A549 (cell line): ENCODE data around the gene RBM47. TPM values are rescaled to one million over a fixed set of nuclear protein-coding genes. Genes with fewer than 3 reads are reported as not detected.

ENCODE experiments used
- ATAC-seq, 2 experiments: fragments of 200-7000 bp in 1 of 2; fragments of >200 bp in 1 of 2; cut with Nextera tagmentation in 1 of 2; cut with Tn5 transposase in 1 of 2; 3 replicates each; pipeline versions ENCODE4 v1.8.0 to v1.9.1; 2018 to 2020; ENCODE audit warnings: mild to moderate bottlenecking in 1 of 2, moderate library complexity in 1 of 2
- CTCF ChIA-PET: fragments of 300-600 bp; sonication (Branson Sonifier 250); formaldehyde crosslinking; extraction: SDS; loops from one replicate; lab custom pipeline; 2021; ENCODE audit warnings: antibody characterized with exemption, inconsistent platforms; lab: Yijun Ruan, JAX
- POLR2A ChIA-PET: fragments of 350-600 bp; formaldehyde crosslinking; extraction: SDS; loops from one replicate; lab custom pipeline; 2021; ENCODE audit warnings: antibody characterized with exemption, inconsistent platforms; lab: Yijun Ruan, JAX
- DNase-seq, 2 experiments: peaks; one replicate each; pipeline versions ENCODE4 v3.0.0 to v3.0.0-alpha.2; 2011 to 2016; ENCODE audit warnings: low read depth in 1 of 2, low spot score in 1 of 2
- FAIRE-seq: peaks from 2 replicates; lab custom pipeline; 2011; peaks lifted over from hg19 to GRCh38; lab: Jason Lieb, UNC
- H3K27ac ChIP-seq, 2 experiments: fragments of >200 bp; sonication (Bioruptor Twin); formaldehyde crosslinking; 3 replicates each; pipeline ENCODE4 v1.5.1; 2016 to 2017
- H3K4me1 ChIP-seq: fragments of >200 bp; sonication (Bioruptor Twin); formaldehyde crosslinking; 3 replicates; pipeline ENCODE4 v1.6.1; 2016
- H3K4me2 ChIP-seq: fragments of >200 bp; sonication (Bioruptor Twin); formaldehyde crosslinking; 3 replicates; pipeline ENCODE4 v1.6.1; 2016
- H3K4me3 ChIP-seq: fragments of >200 bp; sonication (Bioruptor Twin); formaldehyde crosslinking; 3 replicates; pipeline ENCODE4 v1.5.1; 2016
- H3K9me3 ChIP-seq: fragments of >200 bp; sonication (Bioruptor Twin); formaldehyde crosslinking; 3 replicates; pipeline ENCODE4 v1.6.1; 2016
- CBX2 ChIP-seq: fragments of 200-600 bp; sonication (generic); IDR thresholded peaks from 2 replicates; pipeline ENCODE4 v1.6.1; 2016; ENCODE audit warnings: low read depth, mild to moderate bottlenecking, borderline replicate concordance
- CBX8 ChIP-seq: fragments of 200-600 bp; sonication (generic); IDR thresholded peaks from 2 replicates; pipeline ENCODE4 v1.6.1; 2016
- CHD2 ChIP-seq: fragments of 150-350 bp; IDR thresholded peaks from 2 replicates; pipeline ENCODE4 v1.6.1; 2014; ENCODE audit warnings: low read length; ENCODE audit not compliant: partially characterized antibody
- CHD4 ChIP-seq: fragments of 200-600 bp; sonication (generic); IDR thresholded peaks from 2 replicates; pipeline ENCODE4 v1.6.1; 2016; ENCODE audit warnings: antibody characterized with exemption, mild to moderate bottlenecking, borderline replicate concordance
- EHF ChIP-seq: fragments of 250-450 bp; sonication (Bioruptor Pico); IDR thresholded peaks from 2 replicates; pipeline ENCODE4 v1.5.0; 2020; ENCODE audit warnings: mild to moderate bottlenecking
- EP300 ChIP-seq, 2 experiments: fragments of >200 bp; sonication (Bioruptor Twin); formaldehyde crosslinking; IDR thresholded peaks; 2 replicates in 1 of 2; 3 replicates in 1 of 2; pipeline ENCODE4 v1.6.1; 2016 to 2017
- HDAC2 ChIP-seq: fragments of 200-600 bp; sonication (generic); IDR thresholded peaks from 2 replicates; pipeline ENCODE4 v1.6.1; 2016
- JUN ChIP-seq, 2 experiments: fragments of >200 bp; sonication (Bioruptor Twin); formaldehyde crosslinking; IDR thresholded peaks; 2 replicates in 1 of 2; 3 replicates in 1 of 2; pipeline ENCODE4 v1.6.1; 2016 to 2017
- KDM1A ChIP-seq: fragments of 200-600 bp; sonication (generic); IDR thresholded peaks from 2 replicates; pipeline ENCODE4 v1.6.1; 2016; ENCODE audit warnings: low read depth, mild to moderate bottlenecking
- MAZ ChIP-seq: fragments of 150-350 bp; IDR thresholded peaks from 2 replicates; pipeline ENCODE4 v1.6.1; 2014; ENCODE audit warnings: antibody characterized with exemption, low read depth, low read length, borderline replicate concordance
- NR3C1 ChIP-seq: fragments of >200 bp; sonication (Bioruptor Twin); formaldehyde crosslinking; IDR thresholded peaks from 3 replicates; pipeline ENCODE4 v1.6.1; 2017
- PHF8 ChIP-seq: fragments of 200-600 bp; sonication (generic); IDR thresholded peaks from 2 replicates; pipeline ENCODE4 v1.6.1; 2016; ENCODE audit warnings: low read depth, mild to moderate bottlenecking, antibody characterized with exemption, moderate library complexity, borderline replicate concordance
- RAD21 ChIP-seq, 2 experiments: fragments of >200 bp in 1 of 2; sonication (Bioruptor Twin) in 1 of 2; formaldehyde crosslinking in 1 of 2; IDR thresholded peaks in 1 of 2; conservative IDR thresholded peaks in 1 of 2; 2 replicates in 1 of 2; 3 replicates in 1 of 2; pipeline ENCODE4 v1.6.1; 2012 to 2018; ENCODE audit warnings: inconsistent platforms in 1 of 2
- TP53 ChIP-seq: fragments of 250-450 bp; sonication (Bioruptor Pico); IDR thresholded peaks from 2 replicates; pipeline ENCODE4 v1.5.0; 2021; ENCODE audit warnings: mild to moderate bottlenecking, moderate library complexity
- ZFP36 ChIP-seq: fragments of 450-650 bp; IDR thresholded peaks from 2 replicates; pipeline ENCODE4 v1.6.1; 2014; ENCODE audit warnings: borderline replicate concordance; ENCODE audit not compliant: partially characterized antibody
- ZNF302 ChIP-seq: fragments of 250-450 bp; sonication (Bioruptor Pico); IDR thresholded peaks from 2 replicates; pipeline ENCODE4 v1.9.0; 2021; ENCODE audit warnings: inconsistent platforms, mild to moderate bottlenecking, moderate library complexity
- ZSCAN20 ChIP-seq: fragments of 250-450 bp; sonication (Bioruptor Pico); IDR thresholded peaks from 2 replicates; pipeline ENCODE4 v1.8.0; 2022; ENCODE audit warnings: mild to moderate bottlenecking, moderate library complexity
- WGBS: methylation state at CpG from one replicate; pipeline ENCODE4 v1.1.6; 2017; ENCODE audit errors: missing lambda C conversion rate; 5-methylcytosine and 5-hydroxymethylcytosine counted together
- polyA plus RNA-seq, 4 experiments: library from polyadenylated mRNA; depleted of rRNA in 3 of 4; stranded (reverse); fragments of >200 nt; fragmentation: RNase III in 1 of 4; extraction: RNeasy Plus Mini Kit Qiagen cat#74134 plus additional on column Dnase treatment in 1 of 4; gene quantifications; 2 replicates in 3 of 4; 3 replicates in 1 of 4; pipeline ENCODE4 v1.2.3, GENCODE V29; 2011 to 2017
- TF ChIP-seq, protein P1 (sequence below): fragments of >200 bp; sonication (Bioruptor Twin); formaldehyde crosslinking; IDR thresholded peaks from 3 replicates; pipeline ENCODE4 v1.6.1; 2016
- TF ChIP-seq, protein P2 (sequence below): fragments of 450-650 bp; IDR thresholded peaks from 2 replicates; pipeline ENCODE4 v1.6.1; 2014; ENCODE audit warnings: antibody characterized with exemption
- TF ChIP-seq, protein P3 (sequence below): IDR thresholded peaks from 2 replicates; pipeline ENCODE4 v1.6.1; 2012; ENCODE audit warnings: low read depth, borderline replicate concordance
- TF ChIP-seq, protein P4 (sequence below): fragments of 250-450 bp; sonication (Bioruptor Pico); IDR thresholded peaks from 2 replicates; pipeline ENCODE4 v1.5.0; 2020; ENCODE audit warnings: low read depth, mild to moderate bottlenecking, moderate library complexity
- TF ChIP-seq, protein P5 (sequence below): fragments of 200-600 bp; sonication (generic); IDR thresholded peaks from 2 replicates; pipeline ENCODE4 v1.6.1; 2016; ENCODE audit warnings: antibody characterized with exemption, mild to moderate bottlenecking, moderate library complexity

Gene RBM47
- polyA plus RNA-seq, 2 of the 4 experiments (the other 2 are of a cell fraction), result 38.1 to 43.3 TPM

DNA sequence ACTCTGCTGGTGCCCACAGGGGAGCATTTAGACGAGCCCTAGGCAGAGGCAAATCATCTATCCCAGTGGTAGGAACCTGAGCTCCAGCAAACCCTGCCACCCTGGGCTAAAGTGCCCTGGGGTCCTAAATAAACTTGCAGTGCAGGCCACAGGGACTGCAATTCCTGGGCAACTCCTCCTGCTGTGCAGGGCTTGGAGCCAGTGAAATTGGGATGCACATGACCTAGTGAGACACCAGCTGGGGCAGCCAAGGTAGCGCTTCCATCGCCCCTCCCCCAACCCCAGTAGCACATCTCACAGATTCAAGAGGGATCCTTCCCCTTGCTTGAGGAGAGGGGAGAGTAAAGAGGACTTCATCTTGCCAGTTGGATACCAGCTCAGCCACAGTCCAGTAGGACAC, 250.4 kb downstream of the RBM47 start:
- FAIRE-seq, result no peak
- Histone ChIP-seq H3K9me3 (no peaks in the 10 kb centered on the region), H3K4me3 (no peak overlapping the region), H3K4me2 (no peak overlapping the region), H3K4me1 (no peaks in the 10 kb centered on the region; the same call in 2 of the 3 replicates), H3K27ac (peak overlapping the region in 1 of 2 experiments; percentile 7; a peak in 2 of 6 replicates)
- 75% methylated on average over 2 of the region's 3 CpGs for WGBS
- ChIA-PET CTCF (no interaction called here), POLR2A (no interaction called here)
- no peak for ATAC-seq
- no peak for TF ChIP-seq ZSCAN20
- TF ChIP-seq, protein P1, sequence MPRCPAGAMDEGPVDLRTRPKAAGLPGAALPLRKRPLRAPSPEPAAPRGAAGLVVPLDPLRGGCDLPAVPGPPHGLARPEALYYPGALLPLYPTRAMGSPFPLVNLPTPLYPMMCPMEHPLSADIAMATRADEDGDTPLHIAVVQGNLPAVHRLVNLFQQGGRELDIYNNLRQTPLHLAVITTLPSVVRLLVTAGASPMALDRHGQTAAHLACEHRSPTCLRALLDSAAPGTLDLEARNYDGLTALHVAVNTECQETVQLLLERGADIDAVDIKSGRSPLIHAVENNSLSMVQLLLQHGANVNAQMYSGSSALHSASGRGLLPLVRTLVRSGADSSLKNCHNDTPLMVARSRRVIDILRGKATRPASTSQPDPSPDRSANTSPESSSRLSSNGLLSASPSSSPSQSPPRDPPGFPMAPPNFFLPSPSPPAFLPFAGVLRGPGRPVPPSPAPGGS, result no peak
- TF ChIP-seq CBX8, result no peak
- TF ChIP-seq PHF8, result no peak
- TF ChIP-seq, protein P2, sequence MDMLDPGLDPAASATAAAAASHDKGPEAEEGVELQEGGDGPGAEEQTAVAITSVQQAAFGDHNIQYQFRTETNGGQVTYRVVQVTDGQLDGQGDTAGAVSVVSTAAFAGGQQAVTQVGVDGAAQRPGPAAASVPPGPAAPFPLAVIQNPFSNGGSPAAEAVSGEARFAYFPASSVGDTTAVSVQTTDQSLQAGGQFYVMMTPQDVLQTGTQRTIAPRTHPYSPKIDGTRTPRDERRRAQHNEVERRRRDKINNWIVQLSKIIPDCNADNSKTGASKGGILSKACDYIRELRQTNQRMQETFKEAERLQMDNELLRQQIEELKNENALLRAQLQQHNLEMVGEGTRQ, result no peak
- TF ChIP-seq JUN (IDR thresholded peaks at IDR 0.05), result no peak
- DNase-seq, result no peak

DNA sequence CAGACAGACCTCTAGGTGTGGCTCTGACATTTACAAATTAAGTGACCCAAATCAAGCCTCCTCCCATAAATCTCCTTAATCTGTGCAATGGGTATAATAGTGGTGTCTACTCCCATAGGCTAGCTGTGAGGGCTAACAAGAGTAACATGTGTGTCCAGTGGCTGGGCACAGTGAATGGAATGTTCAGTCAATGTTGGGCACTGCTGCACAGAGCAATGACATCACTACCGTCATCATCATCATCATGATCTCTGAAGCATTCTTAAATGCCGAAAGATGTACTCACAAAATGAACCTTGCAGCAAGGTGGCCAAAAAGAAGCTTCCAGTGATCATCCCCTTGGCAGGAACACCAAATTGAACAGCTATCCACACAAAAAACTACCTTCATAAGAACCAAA, 251.0 kb downstream of the RBM47 start:
- FAIRE-seq, result no peak
- no peak for ATAC-seq
- POLR2A ChIA-PET, result no interaction called here
- no peak overlapping the region for H3K4me3 ChIP-seq
- 50% methylated on average over 2 of the region's 2 CpGs for WGBS
- no peak overlapping the region for H3K4me2 ChIP-seq
- CTCF ChIA-PET, result no interaction called here
- DNase-seq, result no peak
- TF ChIP-seq MAZ (no peak), EP300 (IDR thresholded peaks at IDR 0.05) (no peak), RAD21 (conservative IDR thresholded peaks at IDR 0.05 in 1 of 2, IDR thresholded peaks at IDR 0.05 in 1 of 2) (no peak), HDAC2 (no peak), TP53 (no peak), KDM1A (no peak), CBX2 (no peak), EHF (no peak), CHD2 (no peak), CHD4 (no peak), ZNF302 (CRISPR knock-in tag) (no peak), JUN (IDR thresholded peaks at IDR 0.05) (no peak), NR3C1 (no peak), ZFP36 (no peak)
- TF ChIP-seq, protein P3, sequence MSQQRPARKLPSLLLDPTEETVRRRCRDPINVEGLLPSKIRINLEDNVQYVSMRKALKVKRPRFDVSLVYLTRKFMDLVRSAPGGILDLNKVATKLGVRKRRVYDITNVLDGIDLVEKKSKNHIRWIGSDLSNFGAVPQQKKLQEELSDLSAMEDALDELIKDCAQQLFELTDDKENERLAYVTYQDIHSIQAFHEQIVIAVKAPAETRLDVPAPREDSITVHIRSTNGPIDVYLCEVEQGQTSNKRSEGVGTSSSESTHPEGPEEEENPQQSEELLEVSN, result no peak
- TF ChIP-seq, protein P4, sequence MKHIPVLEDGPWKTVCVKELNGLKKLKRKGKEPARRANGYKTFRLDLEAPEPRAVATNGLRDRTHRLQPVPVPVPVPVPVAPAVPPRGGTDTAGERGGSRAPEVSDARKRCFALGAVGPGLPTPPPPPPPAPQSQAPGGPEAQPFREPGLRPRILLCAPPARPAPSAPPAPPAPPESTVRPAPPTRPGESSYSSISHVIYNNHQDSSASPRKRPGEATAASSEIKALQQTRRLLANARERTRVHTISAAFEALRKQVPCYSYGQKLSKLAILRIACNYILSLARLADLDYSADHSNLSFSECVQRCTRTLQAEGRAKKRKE (CRISPR knock-in tag), result no peak
- TF ChIP-seq, protein P5, sequence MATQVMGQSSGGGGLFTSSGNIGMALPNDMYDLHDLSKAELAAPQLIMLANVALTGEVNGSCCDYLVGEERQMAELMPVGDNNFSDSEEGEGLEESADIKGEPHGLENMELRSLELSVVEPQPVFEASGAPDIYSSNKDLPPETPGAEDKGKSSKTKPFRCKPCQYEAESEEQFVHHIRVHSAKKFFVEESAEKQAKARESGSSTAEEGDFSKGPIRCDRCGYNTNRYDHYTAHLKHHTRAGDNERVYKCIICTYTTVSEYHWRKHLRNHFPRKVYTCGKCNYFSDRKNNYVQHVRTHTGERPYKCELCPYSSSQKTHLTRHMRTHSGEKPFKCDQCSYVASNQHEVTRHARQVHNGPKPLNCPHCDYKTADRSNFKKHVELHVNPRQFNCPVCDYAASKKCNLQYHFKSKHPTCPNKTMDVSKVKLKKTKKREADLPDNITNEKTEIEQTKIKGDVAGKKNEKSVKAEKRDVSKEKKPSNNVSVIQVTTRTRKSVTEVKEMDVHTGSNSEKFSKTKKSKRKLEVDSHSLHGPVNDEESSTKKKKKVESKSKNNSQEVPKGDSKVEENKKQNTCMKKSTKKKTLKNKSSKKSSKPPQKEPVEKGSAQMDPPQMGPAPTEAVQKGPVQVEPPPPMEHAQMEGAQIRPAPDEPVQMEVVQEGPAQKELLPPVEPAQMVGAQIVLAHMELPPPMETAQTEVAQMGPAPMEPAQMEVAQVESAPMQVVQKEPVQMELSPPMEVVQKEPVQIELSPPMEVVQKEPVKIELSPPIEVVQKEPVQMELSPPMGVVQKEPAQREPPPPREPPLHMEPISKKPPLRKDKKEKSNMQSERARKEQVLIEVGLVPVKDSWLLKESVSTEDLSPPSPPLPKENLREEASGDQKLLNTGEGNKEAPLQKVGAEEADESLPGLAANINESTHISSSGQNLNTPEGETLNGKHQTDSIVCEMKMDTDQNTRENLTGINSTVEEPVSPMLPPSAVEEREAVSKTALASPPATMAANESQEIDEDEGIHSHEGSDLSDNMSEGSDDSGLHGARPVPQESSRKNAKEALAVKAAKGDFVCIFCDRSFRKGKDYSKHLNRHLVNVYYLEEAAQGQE, result no peak
- TF ChIP-seq, all 56 proteins: peak for 0
- Histone ChIP-seq H3K27ac (no peak overlapping the region), H3K9me3 (no peaks in the 10 kb centered on the region), H3K4me1 (no peaks in the 10 kb centered on the region; the same call in 2 of the 3 replicates)
